Natural killer cell (primary cell): ENCODE data around the gene PRKN. TPM values are rescaled to one million over a fixed set of nuclear protein-coding genes. Genes with fewer than 3 reads are reported as not detected.

Experiments used
- ATAC-seq, 3 donors: fragments of 150-1000 bp in 2 of 3; fragments of 200-7000 bp in 1 of 3; cut with Tn5 transposase; 1 replicate in 1 of 3; 2 replicates in 2 of 3; pipeline ENCODE4 v1.10.0; 2021; ENCODE audit warnings: mild to moderate bottlenecking in 2 of 3, moderate library complexity in 2 of 3
- DNase-seq, 2 donors: peaks; one replicate each; pipeline versions ENCODE4 v3.0.0 to v3.0.0-alpha.2; 2013 to 2021; ENCODE audit warnings: mixed read lengths in 1 of 2
- H3K27ac ChIP-seq: one replicate; pipeline ENCODE4 v1.5.1; 2013; ENCODE audit warnings: mild to moderate bottlenecking, low read length
- H3K27me3 ChIP-seq: one replicate; pipeline ENCODE4 v1.6.1; 2013; ENCODE audit warnings: low read length; ENCODE audit not compliant: control insufficient read depth, insufficient read depth
- H3K36me3 ChIP-seq: one replicate; pipeline ENCODE4 v1.6.1; 2013; ENCODE audit warnings: low read length; ENCODE audit not compliant: control insufficient read depth, insufficient read depth
- H3K4me1 ChIP-seq: one replicate; pipeline ENCODE4 v1.6.1; 2013; ENCODE audit warnings: low read length; ENCODE audit not compliant: control insufficient read depth, insufficient read depth
- H3K4me3 ChIP-seq: one replicate; pipeline ENCODE4 v1.5.1; 2013; ENCODE audit warnings: low read length
- H3K9me3 ChIP-seq: one replicate; pipeline ENCODE4 v1.6.1; 2013; ENCODE audit warnings: low read length; ENCODE audit not compliant: control insufficient read depth, insufficient read depth
- H3K27ac Mint-ChIP-seq, 2 donors: one replicate each; pipeline ENCODE4 v1.8.0; 2022; ENCODE audit warnings: mild to moderate bottlenecking in 2 of 2, mixed read lengths in 2 of 2, moderate library complexity in 1 of 2
- H3K27me3 Mint-ChIP-seq, 2 donors: one replicate each; pipeline ENCODE4 v1.8.0; 2022; ENCODE audit warnings: low read depth in 2 of 2, mixed read lengths in 2 of 2
- H3K36me3 Mint-ChIP-seq: one replicate; pipeline ENCODE4 v1.8.0; 2022; ENCODE audit warnings: mixed read lengths
- H3K4me1 Mint-ChIP-seq, 2 donors: one replicate each; pipeline ENCODE4 v1.8.0; 2022; ENCODE audit warnings: mixed read lengths in 2 of 2
- H3K4me3 Mint-ChIP-seq: one replicate; pipeline ENCODE4 v1.8.0; 2022; ENCODE audit warnings: mild to moderate bottlenecking, moderate library complexity, mixed read lengths
- H3K9me3 Mint-ChIP-seq, 2 donors: one replicate each; pipeline ENCODE4 v1.8.0; 2022; ENCODE audit warnings: mixed read lengths in 2 of 2
- WGBS: methylation state at CpG from one replicate; pipeline ENCODE4 v1.1.7; 2013; ENCODE audit warnings: missing lambda C conversion rate; ENCODE audit not compliant: insufficient coverage; 5-methylcytosine and 5-hydroxymethylcytosine counted together
- intact Hi-C: fragments of 100-400 bp; cut with micrococcal nuclease; formaldehyde crosslinking; loops from one replicate; pipeline ENCODE4 v1.14.2; 2022
- total RNA-seq, 4 donors: library from RNA; stranded (reverse); fragments of 120-200 nt in 1 of 4; gene quantifications; one replicate each; pipeline versions ENCODE4 v1.2.3 to v1.2.4, GENCODE V29; 2013 to 2022
- TF ChIP-seq, protein P1 (sequence below): fragments of 200-600 bp; IDR thresholded peaks from one replicate; pipeline ENCODE4 v1.8.0; 2022; ENCODE audit warnings: antibody characterized with exemption

The PRKN gene
- total RNA-seq, 3 donors from 2014 or later (not counting 1 experiment from before 2014, with no cell fraction given) = 1.4 to 1.9 (median 1.9) TPM

DNA sequence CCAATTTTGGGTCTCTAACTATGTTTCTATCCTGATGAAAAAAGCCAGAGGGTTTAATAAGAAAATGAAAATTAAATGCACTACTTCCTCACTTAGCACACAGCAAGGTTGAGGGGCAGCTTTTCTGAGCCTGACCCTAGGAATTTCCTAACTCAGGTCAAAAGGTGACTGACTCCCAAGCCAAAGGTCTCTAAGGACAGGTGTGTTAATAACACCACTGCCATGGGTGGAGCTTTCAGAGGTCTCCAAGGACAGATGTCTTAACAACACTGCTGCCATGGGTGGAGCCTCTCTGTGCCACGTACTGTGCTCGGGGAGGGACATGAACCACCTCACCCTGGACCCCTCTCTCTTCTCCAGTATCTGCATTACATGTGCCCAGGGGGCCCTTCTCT, 339.2 kb downstream of the PRKN start:
- intact Hi-C loops = no loop called here
- DNase-seq (no peak), ATAC-seq (no peak)
- H3K9me3 ChIP-seq = no peaks in the 10 kb centered on the region
- no peak overlapping the region for H3K4me3 Mint-ChIP-seq
- H3K27me3 Mint-ChIP-seq = no peaks in the 10 kb centered on the region
- no peaks in the 10 kb centered on the region for H3K27me3 ChIP-seq
- no peaks in the 10 kb centered on the region for H3K36me3 ChIP-seq
- H3K4me1 Mint-ChIP-seq = no peaks in the 10 kb centered on the region
- 82% methylated on average over 2 of the region's 2 CpGs for WGBS
- no peaks in the 10 kb centered on the region for H3K4me1 ChIP-seq
- no peak overlapping the region for H3K27ac Mint-ChIP-seq
- H3K9me3 Mint-ChIP-seq = peaks cover 6 to 21% of the 10 kb centered on the region in 2 donors
- TF ChIP-seq, protein P1, sequence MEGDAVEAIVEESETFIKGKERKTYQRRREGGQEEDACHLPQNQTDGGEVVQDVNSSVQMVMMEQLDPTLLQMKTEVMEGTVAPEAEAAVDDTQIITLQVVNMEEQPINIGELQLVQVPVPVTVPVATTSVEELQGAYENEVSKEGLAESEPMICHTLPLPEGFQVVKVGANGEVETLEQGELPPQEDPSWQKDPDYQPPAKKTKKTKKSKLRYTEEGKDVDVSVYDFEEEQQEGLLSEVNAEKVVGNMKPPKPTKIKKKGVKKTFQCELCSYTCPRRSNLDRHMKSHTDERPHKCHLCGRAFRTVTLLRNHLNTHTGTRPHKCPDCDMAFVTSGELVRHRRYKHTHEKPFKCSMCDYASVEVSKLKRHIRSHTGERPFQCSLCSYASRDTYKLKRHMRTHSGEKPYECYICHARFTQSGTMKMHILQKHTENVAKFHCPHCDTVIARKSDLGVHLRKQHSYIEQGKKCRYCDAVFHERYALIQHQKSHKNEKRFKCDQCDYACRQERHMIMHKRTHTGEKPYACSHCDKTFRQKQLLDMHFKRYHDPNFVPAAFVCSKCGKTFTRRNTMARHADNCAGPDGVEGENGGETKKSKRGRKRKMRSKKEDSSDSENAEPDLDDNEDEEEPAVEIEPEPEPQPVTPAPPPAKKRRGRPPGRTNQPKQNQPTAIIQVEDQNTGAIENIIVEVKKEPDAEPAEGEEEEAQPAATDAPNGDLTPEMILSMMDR = no peak
- H3K36me3 Mint-ChIP-seq = no peaks in the 10 kb centered on the region
- no peak overlapping the region for H3K27ac ChIP-seq
- H3K4me3 ChIP-seq = no peak overlapping the region

DNA sequence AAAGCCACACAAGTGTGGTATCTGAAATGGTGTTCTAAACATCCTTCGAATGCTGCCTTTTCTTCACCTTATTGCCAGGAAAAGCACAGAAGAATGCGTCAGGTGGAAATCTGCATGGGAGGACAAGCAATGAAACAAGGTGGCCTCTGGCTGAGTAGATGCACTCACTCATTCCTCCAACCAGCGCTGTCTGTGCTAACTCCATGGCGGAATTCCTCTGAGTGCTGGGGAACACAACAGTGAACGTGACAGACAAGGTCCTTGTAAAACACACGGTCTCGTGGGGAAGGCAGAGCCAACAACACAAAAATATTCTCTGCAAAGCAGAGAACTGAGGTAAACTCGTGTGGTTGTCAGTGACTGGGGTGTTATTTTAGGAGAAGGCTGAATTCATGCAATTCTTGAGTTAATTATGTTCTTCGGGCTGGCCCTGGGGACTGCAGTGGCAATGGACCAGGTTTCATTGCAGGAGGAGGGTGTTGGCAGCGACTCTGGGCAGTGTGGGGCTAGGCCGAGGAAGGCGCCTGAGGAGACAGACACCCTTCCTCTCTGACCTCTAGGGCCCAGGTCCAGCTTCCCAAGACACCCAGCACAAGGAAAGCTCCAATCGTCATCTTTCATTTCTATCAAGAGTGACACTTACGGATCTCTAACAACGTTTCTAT, 339.7 kb downstream of the PRKN start:
- Mint-ChIP-seq H3K27me3 (no peaks in the 10 kb centered on the region), H3K4me3 (no peak overlapping the region), H3K4me1 (no peaks in the 10 kb centered on the region), H3K27ac (no peak overlapping the region), H3K9me3 (peaks cover 9 to 23% of the 10 kb centered on the region in 2 donors), H3K36me3 (no peaks in the 10 kb centered on the region)
- H3K9me3 ChIP-seq = no peaks in the 10 kb centered on the region
- WGBS = 92% methylated on average over 15 of the region's 15 CpGs
- intact Hi-C loops = no loop called here
- no peaks in the 10 kb centered on the region for H3K4me1 ChIP-seq
- ATAC-seq (no peak), DNase-seq (no peak)
- TF ChIP-seq, protein P1 = no peak
- no peaks in the 10 kb centered on the region for H3K36me3 ChIP-seq
- H3K27me3 ChIP-seq = no peaks in the 10 kb centered on the region
- H3K4me3 ChIP-seq = no peak overlapping the region
- H3K27ac ChIP-seq = no peak overlapping the region

- H3K4me3 ChIP-seq = no peak overlapping the region
- H3K27ac ChIP-seq = no peak overlapping the region
- WGBS = 86% methylated on average over 1 of the region's 4 CpGs
- H3K9me3 ChIP-seq = no peaks in the 10 kb centered on the region
- Mint-ChIP-seq H3K4me1 (no peaks in the 10 kb centered on the region), H3K36me3 (no peaks in the 10 kb centered on the region), H3K27me3 (no peaks in the 10 kb centered on the region), H3K9me3 (peaks cover 7 to 25% of the 10 kb centered on the region in 2 donors), H3K27ac (no peak overlapping the region), H3K4me3 (no peak overlapping the region)
- TF ChIP-seq, protein P1 = no peak
- H3K4me1 ChIP-seq = no peaks in the 10 kb centered on the region
- H3K36me3 ChIP-seq = no peaks in the 10 kb centered on the region
- ATAC-seq (no peak), DNase-seq (no peak)
- H3K27me3 ChIP-seq = no peaks in the 10 kb centered on the region
- intact Hi-C loops = no loop called here
Measured at GRCh38 chr6:162385980-162386379, 341.6 kb downstream of the PRKN start.
